Activated naive CD8-positive, alpha-beta T cell treated with anti-CD3 and anti-CD28 coated beads for 36 hours (primary cell): ENCODE measurements around the gene EDN1. TPM values are rescaled to one million over a fixed set of nuclear protein-coding genes. Genes with fewer than 3 reads are reported as not detected.

Experiments used
- DNase-seq: peaks from one replicate; pipeline ENCODE4 v3.0.0; 2021
- H3K27ac Mint-ChIP-seq: one replicate; pipeline ENCODE4 v1.8.0; 2022; ENCODE audit warnings: mild to moderate bottlenecking, moderate library complexity, mixed read lengths
- H3K27me3 Mint-ChIP-seq: one replicate; pipeline ENCODE4 v1.8.0; 2022; ENCODE audit warnings: mild to moderate bottlenecking, mixed read lengths
- H3K36me3 Mint-ChIP-seq: one replicate; pipeline ENCODE4 v1.8.0; 2021; ENCODE audit warnings: mild to moderate bottlenecking, mixed read lengths
- H3K4me1 Mint-ChIP-seq: one replicate; pipeline ENCODE4 v1.8.0; 2021; ENCODE audit warnings: mixed read lengths
- H3K4me3 Mint-ChIP-seq: one replicate; pipeline ENCODE4 v1.8.0; 2022; ENCODE audit warnings: mild to moderate bottlenecking, moderate library complexity, mixed read lengths
- H3K9me3 Mint-ChIP-seq: one replicate; pipeline ENCODE4 v1.8.0; 2022; ENCODE audit warnings: mixed read lengths
- total RNA-seq, 2 experiments: library from RNA; stranded (reverse); gene quantifications; one replicate each; pipeline ENCODE4 v1.2.3, GENCODE V29; 2021

EDN1 gene
- total RNA-seq, 2 experiments from 2014 or later, result not detected

GRCh38 chr6:12336121-12336971 is 46.2 kb downstream of the EDN1 start:
- Mint-ChIP-seq H3K9me3 (no peaks in the 10 kb centered on the region), H3K27ac (no peak overlapping the region), H3K4me3 (no peak overlapping the region), H3K27me3 (peaks cover 5% of the 10 kb centered on the region), H3K4me1 (no peaks in the 10 kb centered on the region), H3K36me3 (no peaks in the 10 kb centered on the region)
- DNase-seq, result no peak

GRCh38 chr6:12339022-12339421 is 48.9 kb downstream of the EDN1 start:
- no peak for DNase-seq
- no peaks in the 10 kb centered on the region for H3K36me3 Mint-ChIP-seq
- no peak overlapping the region for H3K27ac Mint-ChIP-seq
- no peaks in the 10 kb centered on the region for H3K4me1 Mint-ChIP-seq
- peaks cover 5% of the 10 kb centered on the region for H3K27me3 Mint-ChIP-seq
- no peaks in the 10 kb centered on the region for H3K9me3 Mint-ChIP-seq
- H3K4me3 Mint-ChIP-seq, result no peak overlapping the region

GRCh38 chr6:12339808-12340487 is 49.8 kb downstream of the EDN1 start:
- DNase-seq, result no peak
- Mint-ChIP-seq H3K9me3 (no peaks in the 10 kb centered on the region), H3K27me3 (peaks cover 5% of the 10 kb centered on the region), H3K36me3 (no peaks in the 10 kb centered on the region), H3K27ac (no peak overlapping the region), H3K4me1 (no peaks in the 10 kb centered on the region), H3K4me3 (no peak overlapping the region)

- H3K4me3 Mint-ChIP-seq, result no peak overlapping the region
- no peaks in the 10 kb centered on the region for H3K4me1 Mint-ChIP-seq
- H3K27me3 Mint-ChIP-seq, result peaks cover 5% of the 10 kb centered on the region
- no peak overlapping the region for H3K27ac Mint-ChIP-seq
- no peak for DNase-seq
- H3K9me3 Mint-ChIP-seq, result no peaks in the 10 kb centered on the region
- no peaks in the 10 kb centered on the region for H3K36me3 Mint-ChIP-seq
These were observed 50.3 kb downstream of the EDN1 start for GRCh38 chr6:12340488-12340818.

- no peak for DNase-seq
- no peak overlapping the region for H3K4me3 Mint-ChIP-seq
- no peaks in the 10 kb centered on the region for H3K4me1 Mint-ChIP-seq
- peaks cover 5% of the 10 kb centered on the region for H3K27me3 Mint-ChIP-seq
- H3K36me3 Mint-ChIP-seq, result no peaks in the 10 kb centered on the region
- H3K9me3 Mint-ChIP-seq, result no peaks in the 10 kb centered on the region
- no peak overlapping the region for H3K27ac Mint-ChIP-seq
These were observed 52.5 kb downstream of the EDN1 start for GRCh38 chr6:12342664-12343063.

- Mint-ChIP-seq H3K27ac (no peak overlapping the region), H3K27me3 (peaks cover 5% of the 10 kb centered on the region), H3K9me3 (no peaks in the 10 kb centered on the region), H3K4me1 (no peaks in the 10 kb centered on the region), H3K4me3 (no peak overlapping the region), H3K36me3 (no peaks in the 10 kb centered on the region)
- DNase-seq, result no peak
These were observed 52.9 kb downstream of the EDN1 start for GRCh38 chr6:12343122-12343439.

- H3K27me3 Mint-ChIP-seq, result peaks cover 5% of the 10 kb centered on the region
- H3K36me3 Mint-ChIP-seq, result no peaks in the 10 kb centered on the region
- no peak for DNase-seq
- no peaks in the 10 kb centered on the region for H3K9me3 Mint-ChIP-seq
- H3K4me1 Mint-ChIP-seq, result no peaks in the 10 kb centered on the region
- no peak overlapping the region for H3K27ac Mint-ChIP-seq
- H3K4me3 Mint-ChIP-seq, result no peak overlapping the region
These were observed 53.4 kb downstream of the EDN1 start for GRCh38 chr6:12343440-12344162.

DNA sequence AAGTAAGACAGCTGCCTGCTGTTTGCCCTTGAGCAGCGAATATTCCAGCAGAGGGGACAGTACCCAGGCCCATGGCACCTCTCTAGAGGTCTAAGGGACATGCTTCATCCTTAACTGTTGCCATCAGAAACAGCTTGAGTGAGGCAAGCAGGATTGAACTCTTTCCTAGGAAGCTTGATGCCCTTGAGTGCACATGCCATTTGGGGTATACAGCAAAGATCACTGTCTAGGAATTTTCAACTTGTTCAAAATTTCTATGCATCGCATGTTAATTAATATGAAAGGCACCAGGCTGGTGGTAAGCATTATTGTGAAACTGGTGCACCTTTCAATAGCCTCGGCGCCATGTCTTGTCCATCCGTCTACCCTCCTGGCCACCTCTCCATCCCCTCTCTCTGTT is 54.1 kb downstream of the EDN1 start:
- no peak overlapping the region for H3K4me3 Mint-ChIP-seq
- peaks cover 5% of the 10 kb centered on the region for H3K27me3 Mint-ChIP-seq
- no peaks in the 10 kb centered on the region for H3K36me3 Mint-ChIP-seq

DNA sequence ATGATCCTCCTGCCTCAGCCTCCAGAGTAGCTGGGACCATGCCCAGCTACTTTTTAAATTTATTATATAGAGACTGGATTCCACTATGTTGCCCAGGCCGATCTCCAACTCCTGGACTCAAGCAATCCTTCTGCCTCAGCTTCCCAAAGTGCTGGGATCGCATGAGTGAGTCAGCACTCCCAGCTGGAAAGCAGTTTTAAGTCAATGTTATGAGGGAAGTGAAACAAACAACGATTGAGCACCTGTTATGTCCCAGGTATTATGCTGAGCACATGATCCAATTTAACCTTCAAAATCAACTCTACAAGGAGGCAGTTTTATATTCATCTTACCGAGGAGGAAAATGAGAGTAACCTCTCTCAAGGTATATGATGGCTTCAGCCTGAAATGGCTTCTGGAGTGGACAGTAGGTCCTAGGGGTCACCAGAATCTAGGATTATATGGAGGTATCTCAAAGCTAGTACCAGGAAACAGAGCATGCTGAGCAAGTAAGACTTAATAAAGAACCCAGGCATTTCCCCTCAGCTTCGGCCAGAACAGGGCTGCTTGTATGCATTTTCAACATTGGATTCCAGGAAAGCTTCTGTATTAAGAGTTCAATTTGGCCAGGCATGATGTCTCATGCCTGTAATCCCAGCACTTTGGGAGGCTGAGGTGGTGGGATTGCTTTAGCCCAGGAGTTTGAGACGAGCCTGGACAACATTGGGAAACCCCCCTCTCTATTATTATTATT is 55.0 kb downstream of the EDN1 start:
- Mint-ChIP-seq H3K36me3 (no peaks in the 10 kb centered on the region), H3K9me3 (no peaks in the 10 kb centered on the region)
- DNase-seq, result no peak

More for the DNA sequence above, 54.1 kb downstream of the EDN1 start:
- no peaks in the 10 kb centered on the region for H3K9me3 Mint-ChIP-seq
- no peaks in the 10 kb centered on the region for H3K4me1 Mint-ChIP-seq
- no peak overlapping the region for H3K27ac Mint-ChIP-seq
- no peak for DNase-seq

DNA sequence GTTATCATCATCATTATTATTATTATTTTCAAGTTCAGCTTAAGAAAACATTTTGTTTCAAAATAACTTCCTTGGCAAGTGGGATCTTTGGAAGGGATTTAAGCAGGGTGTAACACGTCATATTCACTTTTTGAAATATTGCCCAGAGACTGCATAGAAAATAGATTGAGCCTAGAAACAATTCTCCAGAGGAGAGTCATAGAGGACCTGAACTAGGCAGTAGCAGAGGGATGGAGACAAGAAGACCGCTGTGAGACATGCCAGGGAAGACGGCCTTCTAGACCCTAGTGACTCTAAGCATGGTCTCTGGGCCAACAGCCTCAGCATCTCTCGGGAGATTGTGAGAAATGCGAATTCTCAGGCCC is 55.5 kb downstream of the EDN1 start:
- Mint-ChIP-seq H3K27me3 (peaks cover 3% of the 10 kb centered on the region), H3K4me1 (no peaks in the 10 kb centered on the region), H3K4me3 (no peak overlapping the region), H3K9me3 (no peaks in the 10 kb centered on the region), H3K36me3 (no peaks in the 10 kb centered on the region), H3K27ac (no peak overlapping the region)
- no peak for DNase-seq

More for the DNA sequence above, 55.0 kb downstream of the EDN1 start:
- no peak overlapping the region for H3K27ac Mint-ChIP-seq
- no peak overlapping the region for H3K4me3 Mint-ChIP-seq
- H3K4me1 Mint-ChIP-seq, result no peaks in the 10 kb centered on the region
- H3K27me3 Mint-ChIP-seq, result peaks cover 5% of the 10 kb centered on the region
